IPS-11a (cell line): ENCODE measurements around the gene XRCC3.
"Not testable (repeated sequence)": the region's sequence is repeated elsewhere in the genome, so short reads cannot be mapped to it uniquely, and the experiment has no call there.

Experiments
- H3K4me3 ChIP-seq: one replicate; pipeline ENCODE4 v1.5.1; 2013; ENCODE audit warnings: low read depth, low read length, control low read depth

XRCC3 gene

GRCh38 chr14:103675957-103676356, 39.3 kb downstream of the XRCC3 start:
- H3K4me3 ChIP-seq: no peak overlapping the region

DNA sequence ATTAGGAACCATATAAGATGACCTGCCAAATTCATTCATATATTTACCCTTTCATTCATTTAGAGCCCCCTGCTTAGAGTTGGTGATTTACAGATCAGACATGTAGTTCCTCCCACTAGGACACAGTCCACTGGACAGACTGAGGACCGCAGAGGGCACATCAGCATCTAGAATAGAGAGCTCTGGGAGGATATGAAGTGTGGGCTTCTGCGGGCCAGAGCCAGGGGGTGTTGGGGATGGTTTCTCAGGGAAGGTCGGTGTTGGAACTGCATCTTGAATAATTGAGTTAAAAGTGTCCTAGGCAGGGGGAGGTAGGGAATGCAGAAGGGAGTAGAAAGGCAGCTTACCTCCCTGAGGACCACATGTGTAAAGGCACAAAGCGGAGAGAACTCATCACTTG, 43.3 kb downstream of the XRCC3 start:
- H3K4me3 ChIP-seq: no peak overlapping the region

GRCh38 chr14:103669370-103669769, 45.9 kb downstream of the XRCC3 start:
- no peak overlapping the region for H3K4me3 ChIP-seq

DNA sequence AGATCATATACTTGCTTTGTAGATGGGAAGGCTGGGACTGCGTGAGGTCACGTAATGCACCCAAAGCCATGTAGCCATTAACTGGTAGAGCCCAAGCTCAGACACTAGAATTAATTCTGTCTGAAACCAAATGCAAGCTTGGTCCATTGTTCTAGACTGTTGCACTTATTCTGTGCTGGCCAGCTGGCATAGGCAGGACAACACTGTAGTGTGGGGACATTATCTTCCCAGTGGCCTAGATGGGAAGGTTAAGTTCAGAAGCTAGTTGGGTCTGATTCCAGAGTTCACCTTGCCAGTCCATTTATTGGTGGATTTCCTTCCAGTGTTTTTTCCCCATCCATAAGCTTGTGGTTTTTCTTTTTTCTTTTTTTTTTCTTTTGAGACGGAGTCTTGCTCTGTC, 47.1 kb downstream of the XRCC3 start:
- no peak overlapping the region for H3K4me3 ChIP-seq

DNA sequence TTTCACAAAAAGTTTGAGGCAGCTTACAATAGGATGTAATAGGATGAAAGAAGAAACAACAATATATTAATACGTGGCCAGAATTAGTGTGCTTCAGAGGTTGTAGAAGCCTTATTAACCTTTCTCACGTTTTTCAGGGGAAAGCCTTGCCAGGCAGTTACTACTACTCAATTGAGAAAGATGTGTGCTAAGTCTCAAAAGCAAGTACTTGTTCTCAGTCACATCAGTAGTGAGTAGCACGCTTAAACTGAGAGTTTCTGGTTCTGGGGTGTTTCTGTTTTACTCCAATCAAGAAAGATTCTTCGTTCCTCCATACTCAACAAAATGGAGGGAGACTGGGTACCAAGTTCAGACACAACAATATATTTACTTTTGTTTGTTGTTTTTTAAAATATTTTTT, 47.6 kb downstream of the XRCC3 start:
- no peak overlapping the region for H3K4me3 ChIP-seq

DNA sequence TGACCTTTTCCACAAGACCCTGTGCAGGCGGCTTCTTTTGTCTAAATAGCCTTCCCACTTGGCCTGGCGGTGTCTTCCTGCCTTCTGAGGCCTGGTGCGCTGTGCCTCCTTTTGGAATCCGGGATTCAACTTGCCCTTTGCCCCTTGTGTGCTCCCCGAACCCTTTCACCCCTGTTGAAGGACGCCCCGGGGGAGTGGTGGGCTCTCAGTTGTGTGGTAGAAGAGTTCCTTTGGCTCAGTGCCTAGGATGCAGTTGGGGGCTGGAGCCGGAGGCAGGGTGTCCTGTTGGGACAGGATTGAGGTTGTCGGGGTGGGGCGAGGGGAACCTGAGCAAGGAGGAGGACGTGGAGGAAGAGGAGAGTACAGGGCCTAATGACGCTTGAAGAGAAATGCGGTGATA, 51.7 kb downstream of the XRCC3 start:
- no peak overlapping the region for H3K4me3 ChIP-seq

GRCh38 chr14:103662591-103662990, 52.7 kb downstream of the XRCC3 start:
- H3K4me3 ChIP-seq: no peak overlapping the region

DNA sequence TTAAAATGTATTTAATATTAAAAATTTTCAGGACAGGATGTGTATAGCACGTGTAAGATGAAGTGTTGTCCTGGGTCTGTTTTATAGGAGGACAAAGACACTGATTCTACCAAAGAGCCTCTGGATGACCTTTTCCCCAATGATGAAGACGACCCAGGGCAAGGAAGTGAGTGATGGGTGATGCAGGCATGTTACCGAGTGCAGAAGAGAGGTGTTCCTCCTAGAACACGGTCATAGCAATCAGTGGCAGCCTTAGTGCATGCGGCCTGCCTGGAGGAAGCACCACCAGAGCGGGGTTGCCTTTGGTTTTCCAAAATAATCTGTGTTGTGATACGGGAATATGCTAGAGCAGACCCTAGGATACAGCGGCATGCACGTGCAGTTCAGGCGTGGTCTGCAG, 53.2 kb downstream of the XRCC3 start:
- no peak overlapping the region for H3K4me3 ChIP-seq

DNA sequence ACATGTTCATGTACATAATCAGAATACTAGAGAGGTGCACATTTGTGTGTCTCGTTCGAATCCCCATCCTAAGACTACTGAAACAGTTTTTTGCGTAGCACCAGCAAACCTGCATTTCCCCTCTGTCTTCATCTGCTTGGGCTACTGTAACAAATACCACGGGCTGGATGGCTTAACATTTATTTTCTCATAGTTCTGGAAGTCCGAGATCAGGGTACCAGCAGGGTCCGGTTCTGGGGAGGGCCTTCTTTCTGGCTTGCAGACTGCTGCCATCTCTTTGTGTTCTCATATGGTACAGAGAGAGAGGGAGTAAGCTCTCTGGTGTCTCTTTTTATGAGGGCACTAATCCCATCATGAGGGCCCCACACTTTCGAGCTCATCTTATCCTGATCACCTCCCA, 55.6 kb downstream of the XRCC3 start:
- no peak overlapping the region for H3K4me3 ChIP-seq

DNA sequence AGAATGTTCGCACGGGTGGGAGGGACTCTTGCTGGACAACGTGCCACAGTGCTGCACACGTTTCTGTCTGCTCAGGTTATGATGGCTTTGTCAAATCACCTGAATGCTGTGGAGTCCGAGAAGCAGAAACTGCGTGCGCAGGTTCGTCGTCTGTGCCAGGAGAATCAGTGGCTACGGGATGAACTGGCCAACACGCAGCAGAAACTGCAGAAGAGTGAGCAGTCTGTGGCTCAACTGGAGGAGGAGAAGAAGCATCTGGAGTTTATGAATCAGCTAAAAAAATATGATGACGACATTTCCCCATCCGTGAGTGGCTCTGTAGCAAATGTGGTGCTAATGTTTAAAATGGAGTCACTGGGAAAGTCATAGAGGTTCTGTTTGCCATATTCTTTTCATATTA, 57.8 kb downstream of the XRCC3 start:
- H3K4me3 ChIP-seq: no peak overlapping the region

GRCh38 chr14:103656756-103657133, 58.5 kb downstream of the XRCC3 start:
- no peak overlapping the region for H3K4me3 ChIP-seq

GRCh38 chr14:103656031-103656755, 59.1 kb downstream of the XRCC3 start:
- H3K4me3 ChIP-seq: no peak overlapping the region

DNA sequence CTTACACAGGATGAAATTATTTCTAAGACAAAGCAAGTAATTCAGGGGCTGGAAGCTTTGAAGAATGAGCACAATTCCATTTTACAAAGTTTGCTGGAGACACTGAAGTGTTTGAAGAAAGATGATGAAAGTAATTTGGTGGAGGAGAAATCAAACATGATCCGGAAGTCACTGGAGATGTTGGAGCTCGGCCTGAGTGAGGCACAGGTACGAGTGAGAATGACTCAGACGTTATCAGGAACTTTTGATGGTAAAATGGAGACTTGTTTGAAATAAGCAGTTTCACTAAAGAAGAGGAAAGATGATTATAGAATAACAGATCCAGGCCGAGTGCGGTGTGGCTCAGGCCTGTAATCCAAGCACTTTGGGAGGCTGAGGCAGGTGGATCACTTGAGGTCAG, 60.6 kb downstream of the XRCC3 start:
- H3K4me3 ChIP-seq: no peak overlapping the region

- no peak overlapping the region for H3K4me3 ChIP-seq
Measured at GRCh38 chr14:103653805-103654204, 61.4 kb downstream of the XRCC3 start.

DNA sequence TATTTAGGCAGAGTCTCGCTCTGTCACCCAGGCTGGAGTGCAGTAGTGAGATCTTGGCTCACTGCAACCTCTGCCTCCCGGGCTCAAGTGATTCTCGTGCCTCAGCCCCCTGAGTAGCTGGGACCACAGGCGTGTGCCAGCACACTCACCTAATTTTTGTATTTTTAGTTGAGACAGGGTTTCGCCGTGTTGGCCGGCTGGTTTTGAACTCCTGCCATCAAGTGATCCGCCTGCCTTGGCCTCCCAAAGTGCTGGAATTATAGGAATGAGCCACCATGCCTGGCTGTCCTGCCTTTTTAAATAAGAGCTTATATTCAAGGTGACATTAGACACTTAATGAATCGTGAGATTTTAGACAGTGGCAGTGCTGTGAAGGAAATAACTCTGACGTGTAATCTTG, 61.9 kb downstream of the XRCC3 start:
- not testable (repeated sequence) for H3K4me3 ChIP-seq

DNA sequence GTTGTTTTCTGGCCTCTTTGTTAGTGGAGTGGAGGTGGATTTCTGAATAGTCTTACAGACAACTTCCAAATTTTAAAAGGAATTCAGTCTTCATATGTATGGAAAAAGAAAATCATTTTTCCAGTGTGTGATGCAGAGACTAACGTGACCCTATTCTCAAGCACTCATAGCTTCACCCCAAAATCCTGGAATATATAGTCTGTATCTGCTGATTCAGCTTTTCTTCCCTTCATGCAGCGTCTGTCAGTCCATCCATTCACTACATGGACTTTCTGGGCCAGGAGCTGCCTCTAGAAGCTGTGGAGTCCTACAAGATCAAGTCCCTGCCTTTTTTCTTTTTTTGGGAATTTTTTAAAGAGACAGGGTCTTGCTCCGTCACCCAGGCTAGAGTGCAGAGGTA, 62.4 kb downstream of the XRCC3 start:
- no peak overlapping the region for H3K4me3 ChIP-seq

DNA sequence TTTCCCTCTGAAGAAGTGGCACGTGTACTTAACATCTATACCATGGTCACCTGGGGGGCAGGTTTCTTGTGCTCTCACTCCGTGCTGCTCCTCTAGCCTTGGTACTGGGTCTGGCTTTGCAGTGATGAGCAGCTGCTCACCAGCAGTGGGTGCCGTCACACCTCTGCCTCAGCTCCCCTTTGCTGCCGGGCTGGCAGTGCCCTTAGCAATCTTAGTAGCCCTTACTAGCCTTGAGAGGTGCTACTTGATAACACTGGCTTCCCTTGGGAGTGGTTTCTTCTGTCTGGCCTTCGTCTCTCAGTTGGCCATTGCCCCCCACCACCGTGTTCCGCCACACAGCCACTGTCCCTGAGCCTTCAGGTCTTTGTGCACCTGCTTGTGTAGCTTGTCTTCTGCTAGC, 63.7 kb downstream of the XRCC3 start:
- H3K4me3 ChIP-seq: no peak overlapping the region

GRCh38 chr14:103650213-103650612, 65.0 kb downstream of the XRCC3 start:
- H3K4me3 ChIP-seq: no peak overlapping the region

GRCh38 chr14:103649001-103649400, 66.2 kb downstream of the XRCC3 start:
- no peak overlapping the region for H3K4me3 ChIP-seq
